MM.1S (cell line): ENCODE data around the gene ACBD6.

Experiments used
- DNase-seq: peaks from one replicate; pipeline ENCODE4 v3.0.0-alpha.2; 2015
- H2AFZ ChIP-seq: fragments of 300-600 bp; sonication (generic); 2 replicates; pipeline ENCODE4 v1.6.0; 2016; ENCODE audit warnings: antibody characterized with exemption, low read length
- H3F3A ChIP-seq: fragments of 300-600 bp; sonication (generic); 2 replicates; pipeline ENCODE4 v1.6.1; 2016; ENCODE audit warnings: mild to moderate bottlenecking, antibody characterized with exemption, low read length, moderate library complexity, mixed read lengths; ENCODE audit not compliant: insufficient read depth
- H3K27ac ChIP-seq: fragments of 300-600 bp; sonication (generic); 2 replicates; pipeline ENCODE4 v1.5.1; 2016; ENCODE audit warnings: mild to moderate bottlenecking, low read length
- H3K27me3 ChIP-seq: fragments of 300-600 bp; sonication (generic); replicated peaks from 2 replicates; pipeline ENCODE4 v1.6.0; 2016; ENCODE audit warnings: low read length; ENCODE audit not compliant: insufficient read depth
- H3K36me3 ChIP-seq: fragments of 300-600 bp; sonication (generic); replicated peaks from 2 replicates; pipeline ENCODE4 v1.6.1; 2016; ENCODE audit warnings: mild to moderate bottlenecking, low read length, mixed read lengths; ENCODE audit not compliant: insufficient read depth
- H3K4me1 ChIP-seq: fragments of 300-600 bp; sonication (generic); 2 replicates; pipeline ENCODE4 v1.6.1; 2016; ENCODE audit warnings: low read length, mixed read lengths
- H3K4me2 ChIP-seq: fragments of 300-600 bp; sonication (generic); 2 replicates; pipeline ENCODE4 v1.6.0; 2016; ENCODE audit warnings: low read depth, low read length
- H3K4me3 ChIP-seq: fragments of 300-600 bp; sonication (generic); 2 replicates; pipeline ENCODE4 v1.5.1; 2016; ENCODE audit warnings: low read length, mixed read lengths
- H3K79me2 ChIP-seq: fragments of 300-600 bp; sonication (generic); 2 replicates; pipeline ENCODE4 v1.6.1; 2016; ENCODE audit warnings: mixed run types, low read length, mixed read lengths
- H3K9ac ChIP-seq: fragments of 300-600 bp; sonication (generic); 2 replicates; pipeline ENCODE4 v1.6.1; 2016; ENCODE audit warnings: low read length, mixed read lengths
- H3K9me2 ChIP-seq: fragments of 300-600 bp; sonication (generic); replicated peaks from 2 replicates; pipeline ENCODE4 v1.6.1; 2016; ENCODE audit warnings: mild to moderate bottlenecking, low read length, mixed read lengths; ENCODE audit not compliant: insufficient read depth
- H3K9me3 ChIP-seq: fragments of 300-600 bp; sonication (generic); replicated peaks from 2 replicates; pipeline ENCODE4 v1.6.1; 2016; ENCODE audit warnings: mild to moderate bottlenecking, low read length, mixed read lengths; ENCODE audit not compliant: insufficient read depth
- H4K20me1 ChIP-seq: fragments of 300-600 bp; sonication (generic); 2 replicates; pipeline ENCODE4 v1.6.1; 2016; ENCODE audit warnings: mild to moderate bottlenecking, low read length, moderate library complexity, mixed read lengths; ENCODE audit not compliant: insufficient read depth
- CTCF ChIP-seq: fragments of 300-600 bp; sonication (generic); IDR thresholded peaks from 2 replicates; pipeline ENCODE4 v1.5.1; 2016; ENCODE audit warnings: antibody characterized with exemption, low read length, mixed read lengths
- EZH2 ChIP-seq: fragments of 300-600 bp; sonication (generic); optimal IDR thresholded peaks from 2 replicates; pipeline ENCODE3; 2017; ENCODE audit warnings: low read depth, mild to moderate bottlenecking, antibody characterized with exemption, low read length, mixed read lengths
- EZH2phosphoT487 ChIP-seq: fragments of 300-600 bp; sonication (generic); IDR thresholded peaks from 2 replicates; pipeline ENCODE4 v1.6.1; 2018; ENCODE audit warnings: antibody characterized with exemption, low read length

Gene ACBD6

GRCh38 chr1:180282401-180283044 lies 219.9 kb downstream of the ACBD6 start:
- Histone ChIP-seq H2AFZ (no peak overlapping the region), H3K9me2 (no peaks in the 10 kb centered on the region), H3K4me2 (no peak overlapping the region), H3K27me3 (no peaks in the 10 kb centered on the region), H3K4me3 (no peak overlapping the region), H3K27ac (no peak overlapping the region), H3K36me3 (no peaks in the 10 kb centered on the region), H4K20me1 (no peaks in the 10 kb centered on the region), H3F3A (no peaks in the 10 kb centered on the region), H3K9me3 (no peaks in the 10 kb centered on the region), H3K79me2 (no peaks in the 10 kb centered on the region), H3K4me1 (no peaks in the 10 kb centered on the region), H3K9ac (no peak overlapping the region)
- TF ChIP-seq EZH2 (no peak), EZH2phosphoT487 (no peak)
- no peak for DNase-seq

- Histone ChIP-seq H3K4me3 (no peak overlapping the region), H2AFZ (no peak overlapping the region), H3K9ac (no peak overlapping the region), H3K9me3 (no peaks in the 10 kb centered on the region), H3K4me2 (no peak overlapping the region), H3K79me2 (no peaks in the 10 kb centered on the region), H3F3A (no peaks in the 10 kb centered on the region), H3K9me2 (no peaks in the 10 kb centered on the region), H3K36me3 (no peaks in the 10 kb centered on the region), H3K4me1 (no peaks in the 10 kb centered on the region), H3K27me3 (no peaks in the 10 kb centered on the region), H3K27ac (no peak overlapping the region), H4K20me1 (no peaks in the 10 kb centered on the region)
- DNase-seq = no peak
- TF ChIP-seq EZH2 (no peak), CTCF (no peak), EZH2phosphoT487 (no peak)
Measured at GRCh38 chr1:180281490-180281889, 220.9 kb downstream of the ACBD6 start.

- DNase-seq = no peak
- Histone ChIP-seq H3K9ac (no peak overlapping the region), H3K27ac (no peak overlapping the region), H3K9me2 (no peaks in the 10 kb centered on the region), H3F3A (no peaks in the 10 kb centered on the region), H4K20me1 (no peaks in the 10 kb centered on the region), H3K36me3 (no peaks in the 10 kb centered on the region), H3K4me2 (no peak overlapping the region), H3K4me3 (no peak overlapping the region), H3K79me2 (no peaks in the 10 kb centered on the region), H3K27me3 (no peaks in the 10 kb centered on the region), H3K9me3 (no peaks in the 10 kb centered on the region), H3K4me1 (no peaks in the 10 kb centered on the region), H2AFZ (no peak overlapping the region)
- no peak for TF ChIP-seq CTCF
- no peak for TF ChIP-seq EZH2phosphoT487
- no peak for TF ChIP-seq EZH2
Measured at GRCh38 chr1:180280617-180281016, 221.8 kb downstream of the ACBD6 start.

- no peaks in the 10 kb centered on the region for H3K27me3 ChIP-seq
- DNase-seq = no peak
- H2AFZ ChIP-seq = no peak overlapping the region
- no peaks in the 10 kb centered on the region for H3K9me2 ChIP-seq
- no peak overlapping the region for H3K4me2 ChIP-seq
- no peaks in the 10 kb centered on the region for H3K9me3 ChIP-seq
- no peaks in the 10 kb centered on the region for H4K20me1 ChIP-seq
- no peaks in the 10 kb centered on the region for H3K79me2 ChIP-seq
- no peak overlapping the region for H3K9ac ChIP-seq
- TF ChIP-seq EZH2phosphoT487 (no peak), CTCF (no peak), EZH2 (no peak)
- H3K36me3 ChIP-seq = no peaks in the 10 kb centered on the region
- no peaks in the 10 kb centered on the region for H3K4me1 ChIP-seq
- H3K4me3 ChIP-seq = no peak overlapping the region
- H3K27ac ChIP-seq = no peak overlapping the region
- H3F3A ChIP-seq = no peaks in the 10 kb centered on the region
Measured at GRCh38 chr1:180279651-180280050, 222.7 kb downstream of the ACBD6 start.
